Measurements from ENCODE around the gene SEPTIN1.
"Not testable (repeated sequence)": the region's sequence is repeated elsewhere in the genome, so short reads cannot be mapped to it uniquely, and the experiment has no call there.

GRCh38 chr16:30337964-30338357, 44.4 kb downstream of the SEPTIN1 start:
- TF ChIP-seq CTCF (IDR thresholded peaks at IDR 0.05; ENCODE audit: poor library complexity); EZH2phosphoT487 (IDR thresholded peaks at IDR 0.05; ENCODE audit: low read depth, severe bottlenecking, unreplicated experiment): not testable (repeated sequence)
